ENCODE results near the gene ATP6V1A.
"Not testable (repeated sequence)": the region's sequence is repeated elsewhere in the genome, so short reads cannot be mapped to it uniquely, and the experiment has no call there.

The ATP6V1A gene

GRCh38 chr3:113829576-113830354 is 82.9 kb downstream of the ATP6V1A start:
- no peak for DNase-seq

GRCh38 chr3:113831103-113831355 is 84.2 kb downstream of the ATP6V1A start:
- no peak for DNase-seq

GRCh38 chr3:113832477-113833164 is 85.8 kb downstream of the ATP6V1A start:
- DNase-seq = no peak

- no peak for DNase-seq
These were observed 88.1 kb downstream of the ATP6V1A start for GRCh38 chr3:113834983-113835382.

- peak; percentile 80 for DNase-seq
These were observed 91.9 kb downstream of the ATP6V1A start, which contains the start of gene GRAMD1C for GRCh38 chr3:113838631-113839209. Gene GRAMD1C, plus strand, starts transcription at chr3:113838788. Its CDS starts 122 bp downstream, at chr3:113838910.

GRCh38 chr3:113839551-113839950 is 92.7 kb downstream of the ATP6V1A start:
- DNase-seq = no peak

- no peak for DNase-seq
These were observed 97.9 kb downstream of the ATP6V1A start for GRCh38 chr3:113844622-113845222.

- no peak for DNase-seq
These were observed 100.4 kb downstream of the ATP6V1A start for GRCh38 chr3:113847247-113847646.

GRCh38 chr3:113847664-113848461 is 101.0 kb downstream of the ATP6V1A start:
- no peak for DNase-seq

- DNase-seq = not testable (repeated sequence)
These were observed 102.2 kb downstream of the ATP6V1A start for GRCh38 chr3:113849071-113849470.

GRCh38 chr3:113849841-113850240 is 103.0 kb downstream of the ATP6V1A start:
- DNase-seq = not testable (repeated sequence)

- not testable (repeated sequence) for DNase-seq
These were observed 103.6 kb downstream of the ATP6V1A start for GRCh38 chr3:113850391-113850790.

GRCh38 chr3:113852506-113852905 is 105.7 kb downstream of the ATP6V1A start:
- DNase-seq = no peak

All from NK-92 treated with Interleukin-12 subunit alpha and Interleukin-12 subunit beta, amount 100 ng/mL, for 24 hours (cell line).